HEK293T (cell line): ENCODE data around the gene ZNF879.

Experiments used
- ARNT ChIP-seq: fragments of 450-650 bp; IDR thresholded peaks from 2 replicates; pipeline ENCODE4 v1.6.1; 2017; ENCODE audit warnings: mild to moderate bottlenecking
- ELF4 ChIP-seq: fragments of 450-650 bp; IDR thresholded peaks from 2 replicates; pipeline ENCODE4 v1.6.1; 2017; ENCODE audit warnings: antibody characterized with exemption
- FOXA1 ChIP-seq: fragments of 450-650 bp; IDR thresholded peaks from 2 replicates; pipeline ENCODE4 v1.6.1; 2016; ENCODE audit warnings: mild to moderate bottlenecking
- FOXK2 ChIP-seq: fragments of 450-650 bp; IDR thresholded peaks from 2 replicates; pipeline ENCODE4 v1.6.1; 2016; ENCODE audit warnings: mild to moderate bottlenecking
- FOXM1 ChIP-seq: fragments of 450-650 bp; IDR thresholded peaks from 2 replicates; pipeline ENCODE4 v1.6.1; 2017; ENCODE audit warnings: mild to moderate bottlenecking, borderline replicate concordance
- HDGF ChIP-seq: fragments of 450-650 bp; IDR thresholded peaks from 2 replicates; pipeline ENCODE4 v1.6.1; 2017; ENCODE audit warnings: antibody characterized with exemption, borderline replicate concordance
- LEF1 ChIP-seq: fragments of 450-650 bp; IDR thresholded peaks from 2 replicates; pipeline ENCODE4 v1.6.1; 2017; ENCODE audit warnings: mild to moderate bottlenecking, borderline replicate concordance
- NFRKB ChIP-seq: fragments of 450-650 bp; IDR thresholded peaks from 2 replicates; pipeline ENCODE4 v1.6.1; 2016; ENCODE audit warnings: mild to moderate bottlenecking, moderate library complexity
- SP1 ChIP-seq: fragments of 450-650 bp; IDR thresholded peaks from 2 replicates; pipeline ENCODE4 v1.6.1; 2017
- SUZ12 ChIP-seq: fragments of 450-650 bp; IDR thresholded peaks from 2 replicates; pipeline ENCODE4 v1.6.1; 2016; ENCODE audit warnings: mild to moderate bottlenecking
- TARDBP ChIP-seq: fragments of 450-650 bp; IDR thresholded peaks from 2 replicates; pipeline ENCODE4 v1.6.1; 2016
- ZNF384 ChIP-seq: fragments of 450-650 bp; IDR thresholded peaks from 2 replicates; pipeline ENCODE4 v1.6.1; 2016

GRCh38 chr5:178989311-178989710 is 34.3 kb upstream of the ZNF879 start:
- TF ChIP-seq SP1 (no peak), NFRKB (no peak), FOXK2 (no peak), HDGF (no peak), ZNF384 (no peak), TARDBP (no peak), ARNT (no peak), FOXM1 (no peak), LEF1 (no peak), FOXA1 (no peak), ELF4 (no peak), SUZ12 (no peak)
